Measurements from ENCODE around the gene RAMACL.

The RAMACL gene

GRCh38 chr6:166592821-166593220 is 6.3 kb upstream of the RAMACL start:
- TF ChIP-seq CTCF (IDR thresholded peaks at IDR 0.05) = no peak
- intact Hi-C loops (cut with DNase I; ENCODE audit: low total_unique reads) = no loop called here
- no peaks in the 10 kb centered on the region for H3K36me3 ChIP-seq
- no peak overlapping the region for H3K27ac ChIP-seq
- H3K9me3 ChIP-seq = no peaks in the 10 kb centered on the region
- H3K27me3 ChIP-seq = no peaks in the 10 kb centered on the region
- H3K4me1 ChIP-seq = peaks cover 0 to 12% (median 3%) of the 10 kb centered on the region in 4 donors
- H3K4me3 ChIP-seq = no peak overlapping the region
- DNase-seq = no peak

- no peak for TF ChIP-seq CTCF (IDR thresholded peaks at IDR 0.05)
- Histone ChIP-seq H3K27ac (no peak overlapping the region), H3K4me1 (peaks cover 0 to 9% (median 2%) of the 10 kb centered on the region in 4 donors), H3K36me3 (no peaks in the 10 kb centered on the region), H3K27me3 (no peaks in the 10 kb centered on the region), H3K9me3 (no peaks in the 10 kb centered on the region), H3K4me3 (no peak overlapping the region)
- intact Hi-C loops (cut with DNase I; ENCODE audit: low total_unique reads) = no loop called here
- DNase-seq = no peak
These were observed 5.6 kb upstream of the RAMACL start for GRCh38 chr6:166591961-166592520.

GRCh38 chr6:166591026-166591425 is 4.5 kb upstream of the RAMACL start:
- H3K4me3 ChIP-seq = no peak overlapping the region
- no peak for DNase-seq
- H3K9me3 ChIP-seq = no peaks in the 10 kb centered on the region
- TF ChIP-seq CTCF (IDR thresholded peaks at IDR 0.05) = no peak
- no peaks in the 10 kb centered on the region for H3K36me3 ChIP-seq
- H3K27me3 ChIP-seq = no peaks in the 10 kb centered on the region
- no peak overlapping the region for H3K27ac ChIP-seq
- peaks cover 0 to 9% (median 2%) of the 10 kb centered on the region in 4 donors for H3K4me1 ChIP-seq
- intact Hi-C loops (cut with DNase I; ENCODE audit: low total_unique reads) = no loop called here

- H3K27me3 ChIP-seq = no peaks in the 10 kb centered on the region
- H3K36me3 ChIP-seq = no peaks in the 10 kb centered on the region
- no peak for DNase-seq
- peaks cover 0 to 9% (median 2%) of the 10 kb centered on the region in 4 donors for H3K4me1 ChIP-seq
- H3K27ac ChIP-seq = no peak overlapping the region
- TF ChIP-seq CTCF (IDR thresholded peaks at IDR 0.05) = no peak
- H3K9me3 ChIP-seq = no peaks in the 10 kb centered on the region
- intact Hi-C loops (cut with DNase I; ENCODE audit: low total_unique reads) = no loop called here
- H3K4me3 ChIP-seq = no peak overlapping the region
These were observed 3.5 kb upstream of the RAMACL start for GRCh38 chr6:166589786-166590574.

GRCh38 chr6:166589337-166589731 is 2.9 kb upstream of the RAMACL start:
- H3K4me1 ChIP-seq = peaks cover 0 to 9% (median 2%) of the 10 kb centered on the region in 4 donors
- no peak overlapping the region for H3K27ac ChIP-seq
- intact Hi-C loops (cut with DNase I; ENCODE audit: low total_unique reads) = no loop called here
- no peak for DNase-seq
- no peak overlapping the region for H3K4me3 ChIP-seq
- H3K9me3 ChIP-seq = no peaks in the 10 kb centered on the region
- no peaks in the 10 kb centered on the region for H3K27me3 ChIP-seq
- no peaks in the 10 kb centered on the region for H3K36me3 ChIP-seq
- TF ChIP-seq CTCF (IDR thresholded peaks at IDR 0.05) = no peak

Measured in tibial artery (tissue), 4 donors.